Stimulated activated naive B cell treated with anti-CD40 and anti-IgM and Interleukin-4, amounts not matched to agents 10 μg/mL and 1 μg/mL and 100 μg/mL, for 72 hours (primary cell): ENCODE data around the gene SEMA3F.

Experiments
- ATAC-seq, 2 donors: fragments of 150-1000 bp; cut with Tn5 transposase; replicated peaks; 2 replicates each; pipeline ENCODE4 v1.10.0; 2021; ENCODE audit warnings: moderate library complexity in 1 of 2
- DNase-seq: peaks from one replicate; pipeline ENCODE4 v3.0.0; 2021
- H3K27ac Mint-ChIP-seq: one replicate; pipeline ENCODE4 v1.8.0; 2022; ENCODE audit warnings: mild to moderate bottlenecking, mixed read lengths
- H3K27me3 Mint-ChIP-seq, 2 donors: one replicate each; pipeline ENCODE4 v1.8.0; 2022; ENCODE audit warnings: mixed read lengths in 2 of 2
- H3K36me3 Mint-ChIP-seq, 2 donors: one replicate each; pipeline ENCODE4 v1.8.0; 2022; ENCODE audit warnings: mixed read lengths in 2 of 2, mild to moderate bottlenecking in 1 of 2
- H3K4me1 Mint-ChIP-seq, 2 donors: one replicate each; pipeline ENCODE4 v1.8.0; 2022; ENCODE audit warnings: mixed read lengths in 2 of 2, mild to moderate bottlenecking in 1 of 2
- H3K4me3 Mint-ChIP-seq, 2 donors: one replicate each; pipeline ENCODE4 v1.8.0; 2022; ENCODE audit warnings: mild to moderate bottlenecking in 2 of 2, mixed read lengths in 2 of 2, moderate library complexity in 1 of 2
- H3K9me3 Mint-ChIP-seq, 2 donors: one replicate each; pipeline ENCODE4 v1.8.0; 2022; ENCODE audit warnings: mixed read lengths in 2 of 2, mild to moderate bottlenecking in 1 of 2

Gene SEMA3F

DNA sequence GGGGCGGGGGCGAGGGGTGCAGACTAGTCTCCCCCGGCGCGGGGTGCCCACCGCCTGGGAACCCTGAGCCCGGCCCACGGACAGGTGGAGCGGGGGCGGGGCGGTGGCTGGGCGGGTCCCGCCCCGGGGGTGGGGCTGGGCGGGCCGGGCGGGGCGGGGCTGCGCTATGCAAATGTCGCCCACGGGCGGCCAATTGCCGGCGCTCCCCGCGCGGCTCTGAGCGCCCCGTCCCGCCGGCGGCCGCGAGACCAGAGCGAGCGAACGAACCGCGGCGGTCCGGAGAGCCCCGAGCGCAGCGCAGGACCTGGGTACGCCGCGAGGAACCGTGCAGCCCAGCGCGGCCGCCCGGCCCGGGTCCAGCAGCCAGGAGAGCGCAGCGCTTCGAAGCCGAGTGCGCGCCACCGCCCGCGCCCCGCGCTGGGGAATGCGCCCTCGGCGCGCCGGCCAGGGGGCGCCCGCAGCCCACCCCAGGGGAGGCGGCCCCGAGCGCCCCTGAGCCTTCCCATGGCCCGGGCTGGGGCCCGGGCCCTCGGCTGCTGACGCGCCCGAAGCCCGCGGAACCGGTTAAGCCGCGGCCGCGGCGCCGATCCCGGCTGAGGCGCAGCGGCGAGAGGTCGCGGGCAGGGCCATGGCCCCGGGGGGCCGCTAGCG lies at the start of gene SEMA3F:
SEMA3F (plus strand) TSS at position 485 of the 651 bp plus-strand sequence. CDS start 4,299 bp downstream, outside the sequence.
- ATAC-seq (peak; percentile 90), DNase-seq (peak; percentile 45)
- peaks cover 42 to 46% of the 10 kb centered on the region in 2 donors for H3K27me3 Mint-ChIP-seq
- peaks cover 12 to 18% of the 10 kb centered on the region in 2 donors for H3K4me1 Mint-ChIP-seq
- H3K36me3 Mint-ChIP-seq = no peaks in the 10 kb centered on the region
- H3K9me3 Mint-ChIP-seq = no peaks in the 10 kb centered on the region
- H3K27ac Mint-ChIP-seq = peak within 1 kb of the TSS; percentile 48
- peak within 1 kb of the TSS; percentile 63 to 86 for H3K4me3 Mint-ChIP-seq

DNA sequence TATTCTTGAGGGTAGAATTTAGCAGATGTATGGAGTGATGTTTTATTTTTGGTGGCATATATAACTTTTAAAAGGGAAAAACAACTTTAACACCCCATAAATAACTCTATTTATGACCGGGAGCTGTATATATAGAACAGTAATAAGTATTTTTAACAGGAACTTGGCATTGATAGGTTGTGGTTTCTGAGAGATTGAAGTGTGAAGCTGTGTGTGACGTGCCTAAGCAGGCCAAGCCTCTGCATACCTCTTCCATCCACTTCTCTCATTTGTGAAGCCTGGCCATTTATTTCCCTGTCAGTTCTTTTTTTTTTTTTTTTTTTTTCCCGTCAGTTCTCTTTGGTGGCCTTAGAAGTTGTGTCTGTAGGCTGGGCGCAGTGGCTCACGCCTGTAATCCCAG lies 43.4 kb upstream of the SEMA3F start:
- no peaks in the 10 kb centered on the region for H3K9me3 Mint-ChIP-seq
- DNase-seq = no peak
- H3K27ac Mint-ChIP-seq = peak overlapping the region; percentile 79
- peaks cover 36 to 61% of the 10 kb centered on the region in 2 donors for H3K36me3 Mint-ChIP-seq
- peaks cover 3 to 6% of the 10 kb centered on the region in 2 donors for H3K4me1 Mint-ChIP-seq
- no peaks in the 10 kb centered on the region for H3K27me3 Mint-ChIP-seq
- H3K4me3 Mint-ChIP-seq = no peak overlapping the region
- ATAC-seq = peak in 1 of 2 donors; percentile 58

DNA sequence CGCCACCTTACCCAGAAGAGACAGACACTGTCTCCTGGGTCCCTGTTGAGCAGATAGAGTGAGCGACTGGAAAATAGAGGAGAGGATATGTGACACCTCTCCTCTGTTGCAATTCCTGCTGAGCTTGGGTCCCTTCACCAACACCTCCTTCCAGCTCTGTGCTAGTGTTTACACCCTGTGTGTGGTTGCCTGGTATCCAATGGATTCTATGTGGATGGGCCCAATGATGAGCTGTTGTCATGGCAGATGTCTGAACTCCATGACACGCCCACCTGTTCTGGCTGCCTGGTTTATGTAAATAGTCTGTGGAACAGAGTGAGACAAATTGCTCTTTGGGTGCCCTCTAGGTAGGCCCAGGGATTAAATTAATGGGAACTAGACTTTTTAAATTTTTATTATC lies 42.7 kb upstream of the SEMA3F start:
- no peak for ATAC-seq

DNA sequence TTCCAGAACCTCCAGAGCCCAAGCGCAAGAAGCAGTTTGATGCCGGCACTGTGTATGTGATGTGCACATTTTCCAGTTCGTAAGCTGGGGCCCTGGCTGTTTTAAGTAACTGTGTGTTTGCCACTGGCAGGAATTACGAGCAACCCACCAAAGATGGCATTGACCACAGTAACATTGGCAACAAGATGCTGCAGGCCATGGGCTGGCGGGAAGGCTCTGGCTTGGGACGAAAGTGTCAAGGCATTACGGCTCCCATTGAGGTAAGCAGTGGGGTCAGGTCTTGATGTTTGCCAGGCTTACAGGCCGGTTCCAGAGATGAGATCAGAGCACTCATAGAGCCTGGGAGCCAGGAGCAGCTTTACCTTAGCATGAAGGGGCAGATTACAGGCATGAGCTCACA lies 38.0 kb upstream of the SEMA3F start:
- Mint-ChIP-seq H3K36me3 (peaks cover 33 to 54% of the 10 kb centered on the region in 2 donors), H3K27me3 (no peaks in the 10 kb centered on the region), H3K4me3 (no peak overlapping the region)

More for the DNA sequence above, 42.7 kb upstream of the SEMA3F start:
- peaks cover 36 to 60% of the 10 kb centered on the region in 2 donors for H3K36me3 Mint-ChIP-seq
- H3K4me1 Mint-ChIP-seq = peaks cover 3 to 6% of the 10 kb centered on the region in 2 donors
- H3K9me3 Mint-ChIP-seq = no peaks in the 10 kb centered on the region
- DNase-seq = no peak
- H3K27me3 Mint-ChIP-seq = no peaks in the 10 kb centered on the region
- H3K4me3 Mint-ChIP-seq = no peak overlapping the region
- H3K27ac Mint-ChIP-seq = peak overlapping the region; percentile 77

GRCh38 chr3:50118237-50118636 lies 36.9 kb upstream of the SEMA3F start:
- Mint-ChIP-seq H3K4me3 (no peak overlapping the region), H3K27me3 (no peaks in the 10 kb centered on the region), H3K9me3 (no peaks in the 10 kb centered on the region), H3K27ac (peak overlapping the region; percentile 69), H3K4me1 (peaks cover 9 to 13% of the 10 kb centered on the region in 2 donors), H3K36me3 (peaks cover 40 to 60% of the 10 kb centered on the region in 2 donors)
- DNase-seq (no peak), ATAC-seq (no peak)

More for the DNA sequence above, 38.0 kb upstream of the SEMA3F start:
- DNase-seq = no peak
- ATAC-seq = no peak
- peaks cover 5 to 7% of the 10 kb centered on the region in 2 donors for H3K4me1 Mint-ChIP-seq
- H3K9me3 Mint-ChIP-seq = no peaks in the 10 kb centered on the region
- H3K27ac Mint-ChIP-seq = no peak overlapping the region

- Mint-ChIP-seq H3K36me3 (peaks cover 34 to 48% of the 10 kb centered on the region in 2 donors), H3K4me3 (no peak overlapping the region)
- no peak for ATAC-seq
Observed at GRCh38 chr3:50119786-50120185, 35.3 kb upstream of the SEMA3F start.

GRCh38 chr3:50120364-50121071 lies 34.6 kb upstream of the SEMA3F start:
- Mint-ChIP-seq H3K27me3 (no peaks in the 10 kb centered on the region), H3K9me3 (no peaks in the 10 kb centered on the region), H3K27ac (no peak overlapping the region), H3K4me1 (peaks cover 12 to 16% of the 10 kb centered on the region in 2 donors), H3K36me3 (peaks cover 29 to 44% of the 10 kb centered on the region in 2 donors), H3K4me3 (no peak overlapping the region)
- DNase-seq (no peak), ATAC-seq (peak in 1 of 2 donors; percentile 3)

More at GRCh38 chr3:50119786-50120185, 35.3 kb upstream of the SEMA3F start:
- Mint-ChIP-seq H3K27ac (peak overlapping the region; percentile 27), H3K27me3 (no peaks in the 10 kb centered on the region), H3K4me1 (peaks cover 12 to 16% of the 10 kb centered on the region in 2 donors), H3K9me3 (no peaks in the 10 kb centered on the region)
- DNase-seq = no peak

DNA sequence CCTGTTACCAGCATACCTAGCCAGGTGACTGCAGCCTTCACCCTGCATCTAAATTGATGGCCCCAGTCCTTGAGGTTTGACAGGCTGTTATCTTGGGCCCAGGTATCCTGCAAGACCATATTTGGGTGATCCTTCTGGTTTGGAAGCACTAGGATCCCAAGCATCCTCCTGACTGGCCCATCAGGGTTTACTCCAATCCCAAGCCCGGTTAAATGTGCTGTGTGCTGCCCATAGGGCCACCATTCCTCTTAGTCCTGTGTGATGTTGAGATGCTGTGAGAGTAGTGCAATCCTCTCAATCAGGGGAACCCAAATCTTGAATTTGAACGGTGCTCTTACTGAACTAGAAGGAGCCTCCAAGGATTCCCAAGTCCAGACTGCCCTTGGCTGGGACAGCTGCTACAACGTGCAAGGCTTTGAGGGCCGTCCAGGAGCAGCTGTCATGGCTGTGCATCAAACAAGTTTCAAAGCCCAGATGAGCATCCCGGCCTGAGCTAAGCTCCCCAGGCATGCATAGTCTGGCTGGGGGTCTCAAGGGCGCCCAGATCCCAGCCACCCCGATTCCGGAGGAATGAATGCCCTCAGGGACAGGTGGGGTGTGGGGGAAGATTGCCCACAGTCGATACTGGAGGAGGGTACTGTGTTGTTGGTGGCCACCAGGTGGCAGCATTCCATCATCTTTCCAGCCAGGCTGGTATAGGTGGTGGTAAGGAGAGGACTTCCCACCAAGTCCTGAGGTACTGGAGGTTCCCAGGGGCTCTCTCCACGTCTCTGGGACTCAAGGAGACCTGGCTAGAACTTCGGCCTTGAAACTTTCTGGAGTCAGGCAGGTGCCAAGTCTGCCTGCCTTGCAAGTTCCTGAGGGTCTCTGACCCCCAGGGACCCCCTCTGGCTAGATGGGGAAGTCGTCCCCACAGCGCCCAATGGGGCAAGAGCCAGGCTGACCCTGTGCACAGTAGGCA lies 33.8 kb upstream of the SEMA3F start:
- no peaks in the 10 kb centered on the region for H3K27me3 Mint-ChIP-seq
- H3K4me3 Mint-ChIP-seq = no peak overlapping the region
- ATAC-seq (peak; percentile 88 to 90), DNase-seq (peak; percentile 40)
- H3K36me3 Mint-ChIP-seq = peaks cover 24 to 35% of the 10 kb centered on the region in 2 donors
- H3K4me1 Mint-ChIP-seq = peaks cover 12 to 15% of the 10 kb centered on the region in 2 donors
- H3K9me3 Mint-ChIP-seq = no peaks in the 10 kb centered on the region
- H3K27ac Mint-ChIP-seq = peak overlapping the region; percentile 31

DNA sequence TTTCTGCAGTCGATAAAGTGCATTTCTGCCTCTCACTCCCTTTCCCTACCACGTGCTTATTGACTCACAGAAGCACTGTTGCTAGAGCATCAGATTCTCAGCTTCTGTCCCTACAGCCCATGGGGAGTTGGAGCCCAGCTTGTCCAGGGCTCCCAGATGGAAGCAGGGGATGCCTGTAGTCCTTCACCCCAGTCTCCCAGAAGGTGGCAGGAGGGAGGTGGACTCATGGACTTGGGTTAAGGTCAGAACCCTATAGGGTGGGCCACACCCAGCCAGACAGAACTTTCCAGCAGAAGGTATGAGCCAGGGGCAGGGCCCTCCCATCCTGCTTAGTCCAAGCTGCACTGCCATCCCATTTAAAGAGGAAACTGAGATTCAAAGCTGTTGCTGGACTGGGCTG lies 33.1 kb upstream of the SEMA3F start:
- no peak overlapping the region for H3K27ac Mint-ChIP-seq
- H3K4me3 Mint-ChIP-seq = no peak overlapping the region
- no peaks in the 10 kb centered on the region for H3K27me3 Mint-ChIP-seq
- peaks cover 12 to 15% of the 10 kb centered on the region in 2 donors for H3K4me1 Mint-ChIP-seq
- no peaks in the 10 kb centered on the region for H3K9me3 Mint-ChIP-seq
- no peak for DNase-seq
- ATAC-seq = peak in 1 of 2 donors; percentile 5
- peaks cover 21 to 28% of the 10 kb centered on the region in 2 donors for H3K36me3 Mint-ChIP-seq

- Mint-ChIP-seq H3K36me3 (peaks cover 16 to 24% of the 10 kb centered on the region in 2 donors), H3K9me3 (no peaks in the 10 kb centered on the region), H3K27me3 (no peaks in the 10 kb centered on the region), H3K4me1 (peaks cover 12 to 15% of the 10 kb centered on the region in 2 donors), H3K27ac (peak overlapping the region; percentile 70), H3K4me3 (no peak overlapping the region)
- ATAC-seq (no peak), DNase-seq (no peak)
Observed at GRCh38 chr3:50122661-50123391, 32.3 kb upstream of the SEMA3F start.

- peaks cover 12 to 17% of the 10 kb centered on the region in 2 donors for H3K36me3 Mint-ChIP-seq
- peaks cover 12 to 13% of the 10 kb centered on the region in 2 donors for H3K4me1 Mint-ChIP-seq
- H3K27ac Mint-ChIP-seq = peak overlapping the region; percentile 70
- DNase-seq = no peak
- H3K4me3 Mint-ChIP-seq = no peak overlapping the region
- no peak for ATAC-seq
- H3K27me3 Mint-ChIP-seq = no peaks in the 10 kb centered on the region
- no peaks in the 10 kb centered on the region for H3K9me3 Mint-ChIP-seq
Observed at GRCh38 chr3:50123394-50124051, 31.6 kb upstream of the SEMA3F start.

DNA sequence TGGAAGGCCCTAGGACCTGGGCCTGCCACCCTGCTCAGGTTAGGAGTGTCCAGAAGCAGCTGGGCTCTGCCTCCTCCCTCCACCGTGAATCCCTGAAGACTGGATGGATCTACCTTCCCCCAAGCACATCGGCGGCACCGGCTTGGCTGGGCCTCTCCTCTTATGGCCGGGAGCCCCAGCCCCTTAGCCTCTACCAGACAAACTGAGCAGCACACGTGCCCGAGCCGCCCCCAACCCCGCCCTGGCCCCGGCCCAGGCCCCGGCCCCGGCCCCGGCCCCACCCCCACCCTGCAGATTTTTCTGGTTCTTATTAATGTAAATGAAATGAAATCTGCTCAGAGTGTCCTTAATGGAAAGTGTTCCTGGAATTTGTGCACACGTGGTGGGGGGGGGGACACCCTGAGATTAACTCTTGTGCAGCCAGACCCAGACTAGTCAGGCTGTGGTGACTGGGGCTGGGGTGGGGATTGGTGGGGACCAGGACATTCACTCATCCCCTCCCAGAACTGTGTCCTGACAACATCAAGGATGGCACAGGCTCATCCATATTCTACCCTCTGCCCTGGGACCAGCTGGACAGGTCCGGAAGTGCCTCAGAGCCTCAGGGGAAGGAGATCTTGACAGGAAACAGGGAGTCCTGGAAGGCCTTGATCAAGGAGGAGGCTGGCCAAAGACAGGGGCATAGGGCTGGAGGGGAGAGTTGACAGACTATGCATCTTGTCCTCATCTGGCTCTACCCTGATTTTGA lies 30.9 kb upstream of the SEMA3F start:
- Mint-ChIP-seq H3K4me3 (no peak overlapping the region), H3K36me3 (peaks cover 12 to 17% of the 10 kb centered on the region in 2 donors), H3K9me3 (no peaks in the 10 kb centered on the region), H3K27ac (peak overlapping the region; percentile 65), H3K27me3 (no peaks in the 10 kb centered on the region), H3K4me1 (peaks cover 12 to 13% of the 10 kb centered on the region in 2 donors)
- no peak for ATAC-seq
- DNase-seq = no peak
